Measurements from ENCODE around the gene SMIM1. TPM values are rescaled to one million over a fixed set of nuclear protein-coding genes. Genes with fewer than 3 reads are reported as not detected.

The SMIM1 gene
- total RNA-seq, 1 donor from 2014 or later = 9.2 TPM

DNA sequence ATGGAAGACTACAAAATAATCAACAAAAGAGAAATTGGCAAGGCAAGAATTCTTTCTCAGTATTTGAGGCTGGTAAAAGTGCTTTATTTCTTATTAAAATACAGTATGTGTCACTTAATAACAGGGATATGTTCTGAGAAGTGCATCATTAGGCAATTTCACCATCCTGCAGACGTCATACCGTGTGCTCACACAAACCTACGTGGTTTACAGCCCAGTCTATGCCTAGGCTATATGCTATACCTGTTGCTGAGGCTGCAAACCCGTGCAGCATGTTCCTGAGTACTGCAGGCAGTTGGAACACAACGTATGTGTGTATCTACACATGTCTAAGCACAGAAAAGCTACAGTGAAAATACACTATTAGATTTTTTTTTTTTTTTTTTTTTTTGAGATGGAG lies 23.0 kb upstream of the SMIM1 start:
- ATAC-seq (no peak), DNase-seq (ENCODE audit: low spot score) (no peak)
- intact Hi-C loops (cut with DNase I) = no loop called here

GRCh38 chr1:3750741-3751140 lies 21.8 kb upstream of the SMIM1 start:
- no peak for ATAC-seq

GRCh38 chr1:3752400-3752945 lies 20.1 kb upstream of the SMIM1 start, which contains the start of gene CCDC27:
Gene CCDC27 (plus strand): TSS chr1:3752450. CDS start chr1:3752482, 32 bp downstream.
- intact Hi-C loops (cut with DNase I) = no loop called here
- ATAC-seq (no peak), DNase-seq (ENCODE audit: low spot score) (no peak)

More at GRCh38 chr1:3750741-3751140, 21.8 kb upstream of the SMIM1 start:
- DNase-seq (ENCODE audit: low spot score) = no peak
- intact Hi-C loops (cut with DNase I) = no loop called here

DNA sequence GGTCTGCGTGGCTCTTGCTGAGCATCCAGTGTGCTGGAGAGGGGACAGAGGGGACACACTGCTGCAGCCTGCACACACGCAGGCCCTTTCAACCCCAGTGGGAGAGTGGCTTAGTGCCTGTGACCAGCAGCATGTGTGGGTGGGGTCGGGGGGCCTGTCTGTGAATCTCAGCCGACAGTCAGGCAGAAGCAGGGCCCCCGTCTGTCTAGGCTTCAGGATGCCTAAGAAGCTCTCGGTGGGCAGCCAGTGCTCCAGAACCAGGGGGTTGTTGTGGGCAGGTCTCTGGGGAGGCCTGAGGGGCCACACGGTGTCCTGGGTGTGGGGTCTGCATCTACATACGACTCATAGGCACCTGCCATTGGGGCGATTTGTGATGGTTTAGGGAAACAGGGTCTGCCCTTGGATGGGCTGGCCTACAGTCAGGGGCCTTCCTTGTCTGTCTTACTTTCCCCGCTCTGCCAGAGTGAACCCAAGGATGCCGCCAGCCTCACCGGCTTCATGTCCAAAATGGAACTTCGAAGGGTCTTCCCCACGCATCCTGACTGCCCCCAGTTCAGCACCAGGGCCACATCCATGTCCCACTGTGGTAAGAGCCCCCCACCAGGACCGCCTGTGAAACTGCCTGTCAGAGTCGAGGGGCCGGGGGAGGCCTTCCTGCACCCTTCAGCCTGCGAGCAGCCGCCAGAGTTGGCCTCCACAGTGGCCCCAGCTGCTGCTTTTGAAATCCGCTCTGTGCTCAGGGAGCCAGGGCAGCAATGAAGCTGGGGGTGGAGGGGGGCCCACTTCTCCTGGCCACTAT lies 18.7 kb upstream of the SMIM1 start:
- DNase-seq (ENCODE audit: low spot score) = no peak
- no peak for ATAC-seq
- intact Hi-C loops (cut with DNase I) = no loop called here

DNA sequence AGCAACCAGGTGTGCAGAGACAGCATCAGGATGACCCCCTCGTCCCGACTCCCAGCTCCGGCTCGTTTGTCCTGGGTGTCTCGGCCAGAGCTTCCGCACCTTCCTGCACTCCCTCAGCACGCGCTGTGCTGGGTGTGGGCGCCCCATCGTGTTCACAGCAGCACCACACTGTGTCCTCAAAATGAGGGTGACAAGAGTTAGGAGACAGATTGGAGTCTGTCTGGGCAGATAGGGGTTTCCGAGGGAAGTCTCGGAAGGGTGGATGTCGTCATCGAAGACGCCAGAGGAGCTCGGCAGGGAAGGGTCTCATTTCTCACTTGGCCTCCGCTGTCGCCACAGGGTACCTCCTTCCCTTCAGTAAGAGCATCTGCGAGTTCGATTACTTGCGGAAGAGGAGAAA lies 16.2 kb upstream of the SMIM1 start:
- DNase-seq (ENCODE audit: low spot score) (no peak), ATAC-seq (no peak)
- intact Hi-C loops (cut with DNase I) = no loop called here

DNA sequence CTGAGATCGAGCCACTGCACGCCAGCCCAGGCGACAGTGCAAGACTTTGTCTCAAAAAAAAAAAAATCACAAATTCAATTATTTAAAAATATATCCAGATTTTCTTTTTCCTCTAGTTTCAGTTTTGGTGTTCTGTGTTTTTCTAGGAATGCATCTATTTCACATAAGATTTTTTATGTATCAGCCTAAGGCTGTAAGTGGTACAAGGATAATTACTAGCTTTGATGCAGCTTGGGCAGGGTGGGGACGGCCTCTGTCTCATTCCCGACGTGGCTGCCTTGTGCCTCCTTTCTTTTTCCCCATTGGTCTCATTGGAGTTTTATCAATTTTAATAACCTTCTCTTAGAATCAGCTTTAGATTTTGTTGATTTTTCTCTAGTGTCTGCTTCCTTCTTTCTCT lies 13.4 kb upstream of the SMIM1 start:
- intact Hi-C loops (cut with DNase I) = no loop called here
- no peak for ATAC-seq
- no peak for DNase-seq (ENCODE audit: low spot score)

GRCh38 chr1:3759796-3760195 lies 12.8 kb upstream of the SMIM1 start:
- no peak for DNase-seq (ENCODE audit: low spot score)
- intact Hi-C loops (cut with DNase I) = no loop called here
- no peak for ATAC-seq

DNA sequence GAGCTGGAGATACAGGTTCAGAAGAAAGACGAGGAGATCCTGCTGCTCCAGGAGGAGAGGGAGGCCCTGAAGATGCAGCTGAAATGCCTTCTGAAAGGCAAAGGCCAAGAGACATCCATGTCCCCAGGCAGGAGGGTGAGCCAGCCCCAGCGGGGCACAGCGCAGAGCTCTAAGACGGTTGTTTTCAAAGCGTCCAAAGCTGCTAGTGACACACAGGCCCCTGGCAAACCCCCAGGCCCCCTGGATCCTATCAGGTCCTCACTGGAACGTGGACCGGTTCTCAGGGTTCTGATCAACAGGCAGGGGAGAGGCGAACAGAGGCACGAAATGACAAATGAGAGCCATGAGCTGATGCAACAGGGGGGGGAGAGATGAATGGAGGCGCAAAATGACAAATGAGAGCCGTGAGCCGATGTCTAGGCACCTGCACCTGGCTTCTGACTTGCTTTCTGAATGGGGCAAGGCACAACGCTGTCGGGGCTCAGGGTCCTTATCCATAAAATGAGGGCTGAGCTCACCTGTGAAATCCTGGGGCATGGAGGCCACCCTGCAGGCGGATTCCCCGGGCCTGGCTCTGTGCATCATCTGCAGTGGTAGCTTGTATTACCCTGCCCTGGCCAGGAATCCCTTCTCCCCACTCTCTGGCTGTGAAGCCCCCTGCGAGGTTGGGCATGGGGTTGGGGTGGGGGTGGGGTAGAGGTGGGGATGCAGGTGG lies 11.1 kb upstream of the SMIM1 start:
- ATAC-seq (no peak), DNase-seq (ENCODE audit: low spot score) (no peak)
- intact Hi-C loops (cut with DNase I) = no loop called here

GRCh38 chr1:3762151-3762872 lies 10.2 kb upstream of the SMIM1 start:
- ATAC-seq = no peak
- no peak for DNase-seq (ENCODE audit: low spot score)
- intact Hi-C loops (cut with DNase I) = no loop called here

DNA sequence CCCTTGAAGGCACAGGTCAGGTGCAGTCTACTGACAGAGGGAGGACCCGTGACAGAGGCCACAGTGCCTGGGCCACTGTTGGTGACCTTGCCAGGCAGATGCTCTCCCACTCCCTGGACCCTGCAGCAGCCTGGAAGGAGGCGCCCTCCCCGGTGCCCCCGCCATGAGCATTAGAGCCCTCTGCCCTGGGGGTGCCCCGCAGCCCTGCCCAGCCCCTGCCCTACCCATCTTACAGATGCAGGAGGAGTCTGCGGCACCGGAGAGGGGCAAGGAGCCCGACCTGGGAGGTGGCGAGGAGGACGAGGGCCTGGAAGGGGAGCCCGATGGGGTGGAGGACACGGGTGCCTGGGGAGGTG lies 9.7 kb upstream of the SMIM1 start:
- no peak for DNase-seq (ENCODE audit: low spot score)
- no peak for ATAC-seq
- intact Hi-C loops (cut with DNase I) = no loop called here

GRCh38 chr1:3763351-3764125 lies 9.0 kb upstream of the SMIM1 start:
- intact Hi-C loops (cut with DNase I) = no loop called here
- DNase-seq (ENCODE audit: low spot score) (no peak), ATAC-seq (no peak)

GRCh38 chr1:3767328-3767925 lies 5.1 kb upstream of the SMIM1 start:
- intact Hi-C loops (cut with DNase I) = no loop called here
- ATAC-seq (no peak), DNase-seq (ENCODE audit: low spot score) (no peak)

DNA sequence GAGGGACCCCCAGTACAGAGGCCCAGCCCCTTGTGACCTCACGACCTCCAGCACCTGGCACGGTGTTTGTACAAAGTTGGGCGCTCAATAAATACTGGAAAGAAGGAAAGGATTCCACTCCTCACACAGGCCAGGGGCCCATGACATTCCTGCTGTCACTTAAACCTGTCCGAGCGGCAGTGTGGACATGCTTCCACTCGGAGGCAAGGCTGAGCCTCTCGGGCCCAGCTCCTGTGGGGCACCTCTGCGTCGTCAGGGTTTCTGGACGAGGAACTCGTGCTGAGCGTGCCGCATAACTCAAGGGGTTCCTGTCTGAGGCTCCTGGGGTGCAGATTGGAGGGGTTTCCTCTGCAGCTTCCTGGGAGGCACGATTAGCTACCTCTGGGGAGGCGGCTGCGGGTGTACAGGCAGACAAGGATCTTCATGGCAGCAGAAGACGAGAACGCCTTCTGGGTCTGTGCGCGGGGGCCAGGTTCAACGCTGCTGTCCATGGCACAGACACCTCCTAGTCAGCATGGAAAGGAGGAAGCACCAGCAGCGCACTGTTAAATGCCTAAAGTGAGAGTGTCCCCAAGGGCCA lies 3.6 kb upstream of the SMIM1 start:
- ATAC-seq (no peak), DNase-seq (ENCODE audit: low spot score) (no peak)
- intact Hi-C loops (cut with DNase I) = no loop called here

DNA sequence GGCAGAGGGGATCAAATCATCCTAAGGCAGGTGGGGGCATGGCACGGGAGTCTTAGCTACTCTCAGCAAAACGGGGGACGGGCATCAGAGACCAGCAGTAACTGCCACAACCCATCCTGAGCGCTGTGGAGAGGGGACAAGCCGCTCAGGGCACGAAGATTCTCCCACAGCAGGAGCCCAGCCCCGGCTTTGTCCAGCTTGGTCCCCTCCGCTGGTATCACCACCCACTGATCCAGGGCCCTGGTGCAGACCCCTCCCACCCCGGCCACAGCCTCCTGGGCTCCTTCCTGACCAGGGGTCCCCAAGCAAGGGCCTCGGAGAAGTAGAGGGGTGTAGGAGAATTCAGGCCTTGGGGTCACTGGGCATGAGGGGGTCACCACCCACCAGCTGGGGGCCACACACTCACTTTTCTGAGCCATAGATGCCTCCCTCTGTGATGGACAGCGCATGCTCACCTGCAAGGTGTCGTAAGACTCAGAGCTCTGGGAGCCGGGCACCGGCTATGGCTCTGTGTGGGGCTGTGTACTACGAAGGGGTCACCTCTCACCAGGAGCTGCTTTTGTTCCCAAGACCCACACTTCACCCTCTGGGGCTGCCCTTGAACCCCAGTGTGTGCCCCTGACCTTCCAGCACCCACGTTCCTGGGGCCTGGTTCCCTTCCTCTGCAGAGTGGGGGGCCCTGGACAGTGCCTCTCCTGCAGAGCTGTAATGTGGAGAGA lies 2.3 kb upstream of the SMIM1 start:
- ATAC-seq = no peak
- no peak for DNase-seq (ENCODE audit: low spot score)
- intact Hi-C loops (cut with DNase I) = no loop called here

DNA sequence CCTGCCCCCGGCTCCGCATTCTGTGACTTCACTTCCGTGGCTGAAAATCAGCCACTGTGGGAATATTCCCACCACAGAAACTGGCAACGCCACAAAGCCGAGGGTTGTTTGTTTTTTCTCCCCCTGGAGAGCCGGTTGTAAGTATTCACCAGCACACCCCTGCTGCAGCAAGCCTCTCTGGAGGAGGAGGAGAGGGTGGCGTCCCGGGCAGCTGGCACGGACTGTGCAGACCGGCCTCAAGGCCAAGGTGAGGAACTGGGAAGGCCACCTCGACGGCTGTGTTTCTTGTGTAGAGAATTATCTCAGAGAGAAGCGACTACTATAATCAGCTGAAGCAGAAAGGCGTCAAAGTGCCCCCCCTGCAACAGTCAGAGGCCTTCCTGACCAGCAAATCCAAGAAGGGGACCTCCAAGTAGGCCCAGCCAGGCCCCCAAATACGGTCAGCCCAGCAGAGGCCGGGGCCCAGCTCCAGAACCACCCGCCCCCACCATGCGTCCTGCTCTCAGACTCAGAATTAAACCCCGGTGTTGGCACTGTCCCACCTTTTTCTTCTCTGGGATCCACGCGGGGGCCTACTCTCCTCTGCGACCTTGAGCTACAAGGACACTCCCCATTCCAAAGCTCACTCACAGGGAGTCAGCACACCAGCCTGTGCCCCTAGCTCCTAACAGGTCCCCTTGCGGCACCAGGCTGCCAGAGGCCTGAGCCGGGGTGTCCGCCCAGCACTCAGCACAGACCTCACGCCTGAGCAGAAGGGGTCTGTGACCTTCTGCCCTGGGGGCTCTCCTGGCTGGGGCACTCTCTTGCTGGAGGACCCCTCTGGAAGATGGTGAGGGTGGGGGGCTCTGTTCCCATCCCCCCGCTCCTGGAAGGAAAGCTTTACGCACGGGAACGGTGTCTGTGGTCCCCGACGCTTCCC lies 1.2 kb upstream of the SMIM1 start:
- DNase-seq (ENCODE audit: low spot score) (no peak), ATAC-seq (no peak)
- intact Hi-C loops (cut with DNase I) = no loop called here

GRCh38 chr1:3772027-3772714 lies 378 bp upstream of the SMIM1 start:
- ATAC-seq = peak; percentile 84
- intact Hi-C loops (cut with DNase I) = no loop called here

More at GRCh38 chr1:3772027-3772714, 378 bp upstream of the SMIM1 start:
- peak; percentile 95 for DNase-seq (ENCODE audit: low spot score)

Measured in sciatic nerve (tissue), 2 donors.